Activated naive CD8-positive, alpha-beta T cell (primary cell): ENCODE data around the gene BCL7B.
"Not testable (repeated sequence)": the region's sequence is repeated elsewhere in the genome, so short reads cannot be mapped to it uniquely, and the experiment has no call there.

ENCODE experiments used
- H3K27ac Mint-ChIP-seq: one replicate; pipeline ENCODE4 v1.8.0; 2021; ENCODE audit warnings: mixed read lengths
- H3K27me3 Mint-ChIP-seq: one replicate; pipeline ENCODE4 v1.8.0; 2021; ENCODE audit warnings: mixed read lengths
- H3K36me3 Mint-ChIP-seq: one replicate; pipeline ENCODE4 v1.8.0; 2021; ENCODE audit warnings: mixed read lengths
- H3K4me1 Mint-ChIP-seq: one replicate; pipeline ENCODE4 v1.8.0; 2021; ENCODE audit warnings: low read depth, mixed read lengths
- H3K4me3 Mint-ChIP-seq: one replicate; pipeline ENCODE4 v1.8.0; 2021; ENCODE audit warnings: mild to moderate bottlenecking, mixed read lengths
- H3K9me3 Mint-ChIP-seq: one replicate; pipeline ENCODE4 v1.8.0; 2021; ENCODE audit warnings: low read depth, mixed read lengths

The BCL7B gene

DNA sequence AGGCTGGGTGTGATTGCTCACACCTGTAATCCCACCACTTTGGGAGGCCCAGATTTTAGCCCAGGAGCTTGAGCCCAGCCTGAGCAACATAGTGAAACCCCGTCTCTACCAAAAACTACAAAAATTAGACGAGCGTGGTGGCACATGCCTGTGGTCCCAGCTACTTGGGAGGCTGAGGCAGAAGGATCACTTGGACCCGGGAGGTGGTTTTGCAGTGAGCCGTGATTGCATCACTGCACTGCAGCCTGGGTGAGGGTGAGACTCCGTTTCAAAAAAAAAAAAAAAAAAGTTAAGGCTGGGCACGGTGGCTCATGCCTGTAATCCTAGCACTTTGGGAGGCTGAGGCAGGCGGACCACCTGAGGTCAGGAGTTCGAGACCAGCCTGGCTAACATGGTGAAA is 23.5 kb upstream of the BCL7B start:
- H3K27me3 Mint-ChIP-seq, H3K36me3 Mint-ChIP-seq, H3K9me3 Mint-ChIP-seq, H3K4me3 Mint-ChIP-seq, H3K27ac Mint-ChIP-seq: not testable (repeated sequence)
- peaks cover 20% of the 10 kb centered on the region for H3K4me1 Mint-ChIP-seq

DNA sequence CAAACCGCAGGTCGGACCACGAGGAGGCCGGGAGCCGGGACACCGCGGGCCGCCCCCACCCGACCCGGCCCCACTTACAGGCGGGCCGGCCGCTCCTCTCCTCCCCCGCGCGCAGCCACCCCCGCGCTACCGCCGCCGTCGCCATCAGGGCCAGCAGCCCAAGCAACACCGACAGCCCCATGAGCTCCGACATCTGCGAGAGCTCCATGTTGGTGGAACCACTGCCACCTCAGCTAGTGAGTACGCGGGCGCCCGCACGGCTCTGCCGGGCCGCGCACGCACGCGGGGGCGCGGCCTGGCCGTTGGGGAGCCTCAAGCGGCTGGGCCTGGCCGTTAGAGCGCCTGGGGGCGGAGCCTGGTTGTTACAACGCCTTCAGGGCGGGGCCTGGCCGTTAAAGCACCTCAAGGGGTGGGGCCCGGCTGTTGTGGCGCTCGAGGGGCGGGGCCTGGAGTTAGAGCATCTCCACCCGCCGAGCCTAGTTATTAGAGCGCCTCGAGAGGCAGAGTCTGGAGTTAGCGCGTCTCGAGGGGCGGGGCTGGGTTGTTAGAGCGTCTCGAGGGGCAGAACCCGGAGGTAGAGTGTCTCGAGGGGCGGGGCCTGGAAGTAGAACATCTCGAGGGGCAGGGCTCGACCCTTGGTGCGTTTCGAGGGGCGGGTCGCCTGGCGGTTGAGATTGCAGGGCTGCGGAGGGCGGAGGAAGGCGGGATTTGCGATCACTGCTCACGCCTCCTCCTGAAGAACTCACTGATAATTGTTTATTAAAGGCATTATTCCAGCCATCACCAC is 21.0 kb upstream of the BCL7B start, which contains the start of gene TBL2:
Gene TBL2 (minus strand): TSS at position 238 of the 787 bp plus-strand sequence. CDS start 30 bp downstream, at position 208.
- Mint-ChIP-seq H3K36me3 (peaks cover 2% of the 10 kb centered on the region), H3K9me3 (no peaks in the 10 kb centered on the region), H3K27ac (peak within 1 kb of the TSS; percentile 96)

GRCh38 chr7:73577627-73578341 is 20.3 kb upstream of the BCL7B start:
- Mint-ChIP-seq H3K4me1 (peaks cover 20% of the 10 kb centered on the region), H3K27ac (peak overlapping the region; percentile 80)

More for the DNA sequence above, 21.0 kb upstream of the BCL7B start, which contains the start of gene TBL2:
- Mint-ChIP-seq H3K4me1 (peaks cover 20% of the 10 kb centered on the region), H3K27me3 (no peaks in the 10 kb centered on the region), H3K4me3 (peak within 1 kb of the TSS; percentile 98)

DNA sequence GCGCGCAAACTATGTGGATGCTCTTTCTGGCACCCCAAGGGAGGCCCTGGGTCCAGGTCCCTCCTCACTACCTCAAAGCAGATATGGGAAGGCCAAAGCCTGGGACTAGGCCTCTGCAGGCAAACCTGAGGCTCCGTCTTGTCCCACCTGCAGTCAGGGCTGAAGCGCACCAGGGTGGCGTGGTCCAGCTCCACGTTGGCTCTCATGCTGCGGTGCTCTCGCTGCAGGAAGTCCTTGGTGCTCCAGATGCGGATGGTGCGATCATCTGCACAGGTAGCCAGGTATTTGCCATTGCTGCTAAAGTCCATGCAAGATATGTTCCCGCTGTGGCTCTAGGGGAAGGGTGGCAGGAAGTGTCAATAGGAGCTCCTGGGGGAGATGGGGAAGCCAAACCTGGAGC is 16.3 kb upstream of the BCL7B start:
- H3K4me3 Mint-ChIP-seq = no peak overlapping the region
- H3K36me3 Mint-ChIP-seq = peaks cover 2% of the 10 kb centered on the region
- no peak overlapping the region for H3K27ac Mint-ChIP-seq
- no peaks in the 10 kb centered on the region for H3K9me3 Mint-ChIP-seq
- no peaks in the 10 kb centered on the region for H3K27me3 Mint-ChIP-seq
- H3K4me1 Mint-ChIP-seq = peaks cover 15% of the 10 kb centered on the region

More at GRCh38 chr7:73577627-73578341, 20.3 kb upstream of the BCL7B start:
- peaks cover 2% of the 10 kb centered on the region for H3K36me3 Mint-ChIP-seq
- no peaks in the 10 kb centered on the region for H3K9me3 Mint-ChIP-seq
- H3K27me3 Mint-ChIP-seq = no peaks in the 10 kb centered on the region
- peak overlapping the region; percentile 98 for H3K4me3 Mint-ChIP-seq

GRCh38 chr7:73573276-73573675 is 15.8 kb upstream of the BCL7B start:
- Mint-ChIP-seq H3K4me3 (no peak overlapping the region), H3K9me3 (no peaks in the 10 kb centered on the region), H3K36me3 (peaks cover 2% of the 10 kb centered on the region), H3K27me3 (no peaks in the 10 kb centered on the region), H3K27ac (no peak overlapping the region), H3K4me1 (peaks cover 13% of the 10 kb centered on the region)

- H3K27ac Mint-ChIP-seq = no peak overlapping the region
- H3K36me3 Mint-ChIP-seq = peaks cover 2% of the 10 kb centered on the region
- no peaks in the 10 kb centered on the region for H3K27me3 Mint-ChIP-seq
- H3K9me3 Mint-ChIP-seq = no peaks in the 10 kb centered on the region
- peaks cover 16% of the 10 kb centered on the region for H3K4me1 Mint-ChIP-seq
- no peak overlapping the region for H3K4me3 Mint-ChIP-seq
These were observed 15.3 kb upstream of the BCL7B start for GRCh38 chr7:73572767-73573186.

DNA sequence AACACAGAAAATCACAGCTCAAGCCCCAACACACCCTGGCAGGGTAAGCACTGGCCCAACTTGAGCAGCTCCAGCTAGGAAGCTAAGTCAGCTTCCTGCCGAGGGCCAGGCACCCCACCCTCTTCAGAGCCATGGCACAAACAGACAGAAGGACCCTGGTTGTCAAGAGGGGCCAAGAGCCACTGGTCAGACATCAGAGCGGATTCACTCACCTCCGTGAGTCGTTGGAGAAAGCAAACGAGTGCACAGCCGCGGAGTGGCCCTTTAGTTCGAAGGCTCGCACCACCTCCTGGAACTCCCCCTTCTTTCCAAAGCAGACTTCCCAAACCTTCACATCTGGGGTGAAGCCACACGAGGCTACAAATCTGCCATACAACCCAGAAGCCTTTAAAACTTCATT is 13.5 kb upstream of the BCL7B start:
- H3K36me3 Mint-ChIP-seq = peaks cover 2% of the 10 kb centered on the region
- H3K4me3 Mint-ChIP-seq = no peak overlapping the region
- peak overlapping the region; percentile 50 for H3K27ac Mint-ChIP-seq
- H3K9me3 Mint-ChIP-seq = no peaks in the 10 kb centered on the region
- no peaks in the 10 kb centered on the region for H3K27me3 Mint-ChIP-seq
- peaks cover 18% of the 10 kb centered on the region for H3K4me1 Mint-ChIP-seq

DNA sequence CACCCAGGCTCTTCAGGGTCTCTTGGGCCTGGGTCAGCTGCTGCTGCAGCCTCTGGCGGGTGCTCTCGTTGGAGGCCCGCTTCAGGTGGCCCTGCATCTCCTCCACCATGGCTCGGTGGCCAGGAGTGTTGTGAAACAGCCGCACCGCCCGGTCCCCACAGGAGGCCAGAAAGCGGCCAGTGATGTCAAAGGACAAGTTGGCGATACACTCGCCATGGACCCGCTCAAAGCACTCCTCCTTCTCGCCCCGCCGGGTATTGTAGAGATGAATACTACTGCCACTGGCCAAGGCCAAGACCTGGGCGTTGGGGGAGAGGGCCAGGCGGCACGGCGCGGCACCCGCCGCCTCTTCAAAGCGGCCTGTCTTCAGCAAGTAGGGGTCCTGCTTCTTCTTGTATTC is 13.0 kb upstream of the BCL7B start:
- Mint-ChIP-seq H3K36me3 (peaks cover 2% of the 10 kb centered on the region), H3K4me3 (no peak overlapping the region), H3K9me3 (no peaks in the 10 kb centered on the region), H3K27ac (no peak overlapping the region), H3K4me1 (peaks cover 20% of the 10 kb centered on the region), H3K27me3 (no peaks in the 10 kb centered on the region)

DNA sequence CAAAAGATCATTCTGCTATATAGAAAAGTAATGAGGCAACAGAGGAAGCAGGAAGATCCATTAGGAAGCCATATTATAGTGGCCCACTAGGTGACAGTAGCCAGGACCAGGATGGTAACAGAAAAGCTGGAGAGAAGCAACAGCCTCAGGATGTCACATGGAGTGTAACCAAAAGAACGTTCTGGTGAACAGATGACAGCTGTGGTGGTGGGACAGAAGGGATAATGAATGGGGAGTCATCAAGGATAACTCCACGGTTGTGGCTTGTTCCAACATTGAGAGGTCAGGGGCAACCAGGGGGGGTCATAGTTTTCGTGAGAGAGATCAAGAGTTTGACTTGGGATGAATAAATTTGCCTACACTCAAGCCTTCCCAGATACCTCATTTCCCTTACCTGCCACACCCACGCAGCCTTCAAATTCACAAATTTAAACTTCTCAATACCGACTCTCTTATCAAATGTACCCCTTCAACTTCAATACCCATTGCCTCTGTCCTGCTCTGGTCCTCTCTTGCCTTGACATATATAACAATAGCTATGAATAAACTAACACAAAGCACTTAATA is 11.6 kb upstream of the BCL7B start:
- H3K4me1 Mint-ChIP-seq = peaks cover 22% of the 10 kb centered on the region
- H3K4me3 Mint-ChIP-seq = no peak overlapping the region
- H3K36me3 Mint-ChIP-seq = peaks cover 2% of the 10 kb centered on the region
- peak overlapping the region; percentile 62 for H3K27ac Mint-ChIP-seq
- no peaks in the 10 kb centered on the region for H3K27me3 Mint-ChIP-seq
- H3K9me3 Mint-ChIP-seq = no peaks in the 10 kb centered on the region

GRCh38 chr7:73567846-73568685 is 10.6 kb upstream of the BCL7B start:
- Mint-ChIP-seq H3K9me3 (no peaks in the 10 kb centered on the region), H3K27me3 (no peaks in the 10 kb centered on the region), H3K36me3 (no peaks in the 10 kb centered on the region), H3K4me1 (peaks cover 22% of the 10 kb centered on the region), H3K4me3 (no peak overlapping the region), H3K27ac (no peak overlapping the region)

GRCh38 chr7:73567140-73567539 is 9.7 kb upstream of the BCL7B start:
- no peak overlapping the region for H3K4me3 Mint-ChIP-seq
- H3K36me3 Mint-ChIP-seq = no peaks in the 10 kb centered on the region
- H3K9me3 Mint-ChIP-seq = no peaks in the 10 kb centered on the region
- peaks cover 22% of the 10 kb centered on the region for H3K4me1 Mint-ChIP-seq
- H3K27ac Mint-ChIP-seq = no peak overlapping the region
- H3K27me3 Mint-ChIP-seq = no peaks in the 10 kb centered on the region

GRCh38 chr7:73566431-73566830 is 8.9 kb upstream of the BCL7B start:
- peak overlapping the region; percentile 82 for H3K4me3 Mint-ChIP-seq
- not testable (repeated sequence) for H3K9me3 Mint-ChIP-seq, H3K27me3 Mint-ChIP-seq, H3K36me3 Mint-ChIP-seq
- H3K27ac Mint-ChIP-seq = peak overlapping the region; percentile 36
- peaks cover 22% of the 10 kb centered on the region for H3K4me1 Mint-ChIP-seq

DNA sequence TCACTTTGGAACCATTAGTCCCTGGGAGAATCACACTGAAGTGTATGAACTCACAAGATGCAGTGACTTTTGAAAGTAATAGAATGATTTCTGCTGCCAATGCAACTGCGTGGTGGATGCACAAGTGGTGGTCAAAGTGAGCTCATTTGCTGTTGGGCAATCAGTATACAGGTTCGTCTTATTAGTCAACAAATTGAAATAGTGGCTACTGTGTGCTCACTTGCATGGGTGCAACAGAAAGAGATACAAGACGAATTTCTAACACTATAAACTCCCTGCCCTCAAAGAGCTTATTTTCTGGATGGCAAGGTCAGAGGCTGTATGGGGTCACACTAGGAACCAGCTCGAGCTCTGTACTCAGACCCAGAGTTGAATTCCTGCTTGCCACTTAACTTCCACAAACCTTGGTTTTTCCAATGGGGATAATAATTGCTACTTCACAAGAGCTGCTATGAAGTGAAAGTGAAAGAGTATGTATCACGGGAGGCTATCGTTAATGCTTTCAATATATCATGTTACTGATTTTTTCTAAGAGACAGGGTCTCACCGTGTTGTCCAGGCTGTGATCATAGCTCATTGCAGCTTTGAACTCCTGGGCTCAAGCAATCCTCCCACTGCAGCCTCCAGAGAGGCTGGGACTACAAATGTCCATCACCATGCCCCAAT is 8.3 kb upstream of the BCL7B start:
- no peaks in the 10 kb centered on the region for H3K36me3 Mint-ChIP-seq
- H3K27ac Mint-ChIP-seq = peak overlapping the region; percentile 24
- no peaks in the 10 kb centered on the region for H3K27me3 Mint-ChIP-seq
- H3K4me1 Mint-ChIP-seq = peaks cover 22% of the 10 kb centered on the region
- peak overlapping the region; percentile 82 for H3K4me3 Mint-ChIP-seq
- no peaks in the 10 kb centered on the region for H3K9me3 Mint-ChIP-seq
